ENCODE data around the gene STK17B.

STK17B gene

GRCh38 chr2:196186266-196186980, 15.0 kb upstream of the STK17B start:
- Histone ChIP-seq H3K27ac (no peak overlapping the region), H3K4me3 (no peak overlapping the region)

DNA sequence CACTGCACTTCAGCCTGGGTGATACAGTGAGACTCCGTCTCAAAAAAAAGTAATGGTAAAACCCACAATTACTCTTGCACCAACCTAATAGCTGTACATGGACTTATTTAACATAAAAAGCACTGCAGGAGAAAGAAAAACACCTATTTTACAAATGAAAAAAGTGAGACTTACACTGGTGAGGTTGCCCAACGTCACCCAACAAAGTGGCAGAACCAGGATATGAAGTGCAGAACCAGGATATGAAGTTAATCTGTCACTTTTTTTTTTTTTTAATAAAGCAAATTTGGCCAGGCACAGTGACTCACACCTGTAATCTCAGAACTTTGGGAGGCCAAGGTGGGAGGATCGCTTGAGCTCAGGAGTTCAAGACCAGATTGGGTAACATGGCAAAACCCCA, 13.5 kb upstream of the STK17B start:
- H3K27ac ChIP-seq, result peak overlapping the region in 8 of 21 experiments; percentile 14 to 93 (median 80)
- no peak overlapping the region for H3K4me3 ChIP-seq

- no peak overlapping the region for H3K4me3 ChIP-seq
- H3K27ac ChIP-seq, result peak overlapping the region in 14 of 21 experiments; percentile 30 to 93 (median 66)
Measured at GRCh38 chr2:196183528-196184231, 12.3 kb upstream of the STK17B start.

DNA sequence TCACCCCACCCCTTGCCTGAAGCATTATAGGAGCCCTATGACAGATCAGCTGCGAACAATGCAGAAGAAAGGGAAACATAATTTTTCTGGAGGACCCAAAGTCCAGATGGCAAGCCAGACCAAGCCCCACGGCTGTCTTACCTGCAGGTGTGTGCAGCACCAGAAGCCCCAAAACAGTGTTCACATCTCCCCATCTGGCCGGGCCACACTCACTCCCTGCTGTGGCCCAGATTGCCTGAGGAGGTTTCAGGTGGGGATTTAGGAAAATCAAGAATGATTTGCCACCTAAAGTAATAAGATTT, 11.7 kb upstream of the STK17B start:
- no peak overlapping the region for H3K4me3 ChIP-seq
- peak overlapping the region in 14 of 21 experiments; percentile 3 to 93 (median 66) for H3K27ac ChIP-seq

- H3K27ac ChIP-seq, result peak overlapping the region in 14 of 21 experiments; percentile 3 to 93 (median 66)
Measured at GRCh38 chr2:196182439-196183171, 11.2 kb upstream of the STK17B start.

GRCh38 chr2:196181484-196181883, 10.1 kb upstream of the STK17B start:
- Histone ChIP-seq H3K27ac (peak overlapping the region in 5 of 21 experiments; percentile 82 to 93 (median 85)), H3K4me3 (no peak overlapping the region)

More at GRCh38 chr2:196182439-196183171, 11.2 kb upstream of the STK17B start:
- no peak overlapping the region for H3K4me3 ChIP-seq

GRCh38 chr2:196177124-196177523, 5.7 kb upstream of the STK17B start:
- H3K4me3 ChIP-seq, result no peak overlapping the region
- H3K27ac ChIP-seq, result peak overlapping the region in 11 of 21 experiments; percentile 5 to 92 (median 56)

DNA sequence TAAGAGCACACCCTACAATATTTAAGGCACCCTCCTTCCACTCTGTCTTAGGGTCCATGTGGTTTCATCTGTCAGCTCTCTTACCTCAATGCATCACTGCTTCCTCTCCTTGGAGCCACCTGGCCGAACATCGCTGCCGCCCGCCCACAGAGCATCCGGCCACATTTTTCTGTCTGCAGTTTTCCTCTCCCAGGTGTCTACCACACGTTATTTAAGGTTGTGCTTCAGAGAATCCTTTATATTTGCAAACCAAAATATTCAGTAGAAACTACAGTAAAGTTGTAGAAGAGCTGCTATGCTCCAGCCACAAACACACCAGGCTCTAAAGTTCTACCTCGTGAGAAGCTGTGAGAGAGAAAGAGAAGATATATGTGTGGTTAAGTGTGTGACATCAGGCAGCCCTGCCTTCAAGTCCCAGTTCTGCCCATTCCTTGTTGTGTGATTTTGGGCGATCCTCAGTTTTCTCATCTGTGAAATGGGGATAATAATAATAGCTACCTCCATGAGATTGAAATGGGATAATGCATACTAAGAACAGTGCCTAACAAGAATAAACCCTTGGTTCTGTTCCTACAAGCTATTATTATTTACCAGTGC, 4.9 kb upstream of the STK17B start:
- Histone ChIP-seq H3K27ac (peak overlapping the region in 9 of 21 experiments; percentile 19 to 92 (median 70)), H3K4me3 (no peak overlapping the region)

- Histone ChIP-seq H3K27ac (peak overlapping the region in 8 of 21 experiments; percentile 24 to 92 (median 57)), H3K4me3 (no peak overlapping the region)
Measured at GRCh38 chr2:196174404-196174803, 3.0 kb upstream of the STK17B start.

GRCh38 chr2:196173505-196173904, 2.1 kb upstream of the STK17B start:
- Histone ChIP-seq H3K27ac (peak overlapping the region in 8 of 21 experiments; percentile 2 to 92 (median 76)), H3K4me3 (no peak overlapping the region)

GRCh38 chr2:196172951-196173350, 1.6 kb upstream of the STK17B start:
- peak overlapping the region in 8 of 21 experiments; percentile 2 to 92 (median 76) for H3K27ac ChIP-seq
- no peak overlapping the region for H3K4me3 ChIP-seq

GRCh38 chr2:196171946-196172345, 568 bp upstream of the STK17B start:
- peak overlapping the region in 20 of 21 experiments; percentile 33 to 92 (median 68) for H3K27ac ChIP-seq

GRCh38 chr2:196170606-196171247, 651 bp downstream of the STK17B start:
- Histone ChIP-seq H3K27ac (peak overlapping the region; percentile 74 to 99 (median 94)), H3K4me3 (peak overlapping the region; percentile 69 to 99 (median 93))

More at GRCh38 chr2:196171946-196172345, 568 bp upstream of the STK17B start:
- peak overlapping the region; percentile 38 to 99 (median 93) for H3K4me3 ChIP-seq

DNA sequence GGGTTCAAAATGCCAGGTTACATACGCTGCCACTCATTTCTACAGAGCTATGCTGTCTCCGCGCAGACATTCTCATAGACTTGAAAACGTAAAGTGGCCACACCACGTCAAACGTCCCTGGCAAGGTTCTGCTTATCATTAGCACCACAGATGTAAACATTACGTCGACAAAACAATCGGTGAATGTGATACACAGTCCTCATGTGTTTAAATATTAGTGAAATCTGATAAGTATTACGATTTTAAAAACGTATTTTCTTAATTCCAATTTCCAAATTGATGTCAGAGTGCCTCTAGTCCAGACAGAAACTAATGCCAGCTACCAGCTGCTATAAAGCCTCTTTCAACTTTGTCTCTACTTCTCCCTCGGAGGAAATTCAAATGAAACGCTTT, 1.2 kb downstream of the STK17B start:
- peak overlapping the region in 20 of 21 experiments; percentile 75 to 99 (median 94) for H3K27ac ChIP-seq
- H3K4me3 ChIP-seq, result peak overlapping the region; percentile 69 to 99 (median 93)

GRCh38 chr2:196169516-196169915, 1.9 kb downstream of the STK17B start:
- H3K27ac ChIP-seq, result peak overlapping the region in 18 of 21 experiments; percentile 86 to 99 (median 94)
- peak overlapping the region; percentile 69 to 99 (median 93) for H3K4me3 ChIP-seq

- H3K27ac ChIP-seq, result peak overlapping the region in 14 of 21 experiments; percentile 4 to 99 (median 68)
- peak overlapping the region; percentile 2 to 99 (median 92) for H3K4me3 ChIP-seq
Measured at GRCh38 chr2:196168181-196168580, 3.2 kb downstream of the STK17B start.

GRCh38 chr2:196167666-196168065, 3.7 kb downstream of the STK17B start:
- Histone ChIP-seq H3K4me3 (peak overlapping the region; percentile 2 to 99 (median 92)), H3K27ac (peak overlapping the region in 15 of 21 experiments; percentile 4 to 99 (median 49))

DNA sequence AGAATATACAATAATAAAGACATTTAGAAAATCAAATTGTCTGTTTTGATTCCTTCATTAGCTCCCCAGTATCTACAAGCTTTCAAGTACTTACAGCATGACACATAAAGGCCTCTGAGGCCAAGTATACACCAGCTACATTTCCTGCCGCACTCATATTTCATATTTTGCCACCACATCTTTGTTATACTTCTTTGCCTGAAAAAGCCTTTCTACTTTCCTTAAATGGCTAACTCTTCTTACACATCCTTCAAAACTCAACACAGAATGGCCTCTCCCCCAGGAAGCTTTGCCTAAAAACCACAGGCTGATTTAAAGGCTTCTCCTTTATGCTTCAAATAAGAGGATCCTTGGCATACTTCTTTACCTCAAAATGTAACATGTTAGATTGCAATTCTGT, 4.5 kb downstream of the STK17B start:
- Histone ChIP-seq H3K27ac (peak overlapping the region in 11 of 21 experiments; percentile 14 to 99 (median 38)), H3K4me3 (peak overlapping the region in 6 of 7 experiments; percentile 2 to 99 (median 92))

DNA sequence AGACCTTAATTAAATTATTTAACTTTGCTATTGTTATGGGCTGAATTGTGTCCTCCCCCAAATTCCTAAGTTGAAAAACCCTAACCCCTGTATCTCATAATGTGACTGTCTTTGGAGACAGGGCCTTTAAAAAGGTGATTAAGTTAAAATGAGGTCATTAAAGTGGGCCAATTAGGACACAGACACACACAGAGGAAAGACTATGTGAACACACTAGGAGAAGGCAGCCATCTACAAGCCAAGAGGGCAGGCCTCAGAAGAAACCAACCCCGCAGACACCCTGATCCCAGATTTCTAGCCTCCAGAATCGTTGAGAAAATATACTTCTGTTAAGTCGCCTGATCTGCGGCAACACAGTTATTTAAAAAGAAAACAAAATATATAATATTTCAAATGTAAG, 6.4 kb downstream of the STK17B start:
- Histone ChIP-seq H3K4me3 (peak overlapping the region in 1 of 7 experiments; percentile 15), H3K27ac (peak overlapping the region in 3 of 21 experiments; percentile 4 to 99 (median 13))

All from skin epidermis (tissue), 12 donors.